ENCODE data around the gene LAMP5.

LAMP5 gene

DNA sequence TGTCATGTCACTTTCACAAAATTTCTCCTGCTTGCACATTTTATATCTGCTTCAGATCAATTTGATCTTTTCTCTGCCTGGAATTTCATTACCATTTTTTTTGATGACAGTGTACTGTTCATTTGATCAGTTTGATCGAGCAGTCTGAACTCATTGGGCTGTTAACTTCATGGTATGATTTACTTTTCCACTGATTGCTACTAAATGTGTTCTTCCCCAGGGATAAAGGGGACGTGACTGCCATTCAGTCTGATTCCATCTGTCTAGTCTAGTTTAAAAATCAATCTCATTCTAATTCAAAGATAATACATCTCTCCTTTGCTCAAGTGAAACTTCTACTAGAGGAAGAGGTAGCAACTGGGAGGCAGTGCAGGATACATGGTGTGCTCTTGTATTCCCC, 21.1 kb downstream of the LAMP5 start:
- H3K27me3 Mint-ChIP-seq (ENCODE audit: low read depth) = no peaks in the 10 kb centered on the region
- H3K4me1 Mint-ChIP-seq (ENCODE audit: low read depth) = no peaks in the 10 kb centered on the region
- H3K27ac Mint-ChIP-seq = no peak overlapping the region
- no peaks in the 10 kb centered on the region for H3K9me3 Mint-ChIP-seq
- no peaks in the 10 kb centered on the region for H3K36me3 Mint-ChIP-seq (ENCODE audit: low read depth)
- H3K4me3 Mint-ChIP-seq = no peak overlapping the region

GRCh38 chr20:9543214-9543613, 28.8 kb downstream of the LAMP5 start:
- Mint-ChIP-seq H3K27me3 (ENCODE audit: low read depth) (no peaks in the 10 kb centered on the region), H3K4me1 (ENCODE audit: low read depth) (no peaks in the 10 kb centered on the region), H3K9me3 (no peaks in the 10 kb centered on the region), H3K4me3 (no peak overlapping the region), H3K36me3 (ENCODE audit: low read depth) (no peaks in the 10 kb centered on the region), H3K27ac (no peak overlapping the region)

- H3K27me3 Mint-ChIP-seq (ENCODE audit: low read depth) = no peaks in the 10 kb centered on the region
- no peaks in the 10 kb centered on the region for H3K36me3 Mint-ChIP-seq (ENCODE audit: low read depth)
- H3K4me1 Mint-ChIP-seq (ENCODE audit: low read depth) = no peaks in the 10 kb centered on the region
- H3K9me3 Mint-ChIP-seq = no peaks in the 10 kb centered on the region
- no peak overlapping the region for H3K4me3 Mint-ChIP-seq
- no peak overlapping the region for H3K27ac Mint-ChIP-seq
Observed at GRCh38 chr20:9550283-9550682, 35.9 kb downstream of the LAMP5 start.

- no peaks in the 10 kb centered on the region for H3K9me3 Mint-ChIP-seq
- H3K36me3 Mint-ChIP-seq (ENCODE audit: low read depth) = no peaks in the 10 kb centered on the region
- no peak overlapping the region for H3K4me3 Mint-ChIP-seq
- H3K4me1 Mint-ChIP-seq (ENCODE audit: low read depth) = no peaks in the 10 kb centered on the region
- no peaks in the 10 kb centered on the region for H3K27me3 Mint-ChIP-seq (ENCODE audit: low read depth)
- no peak overlapping the region for H3K27ac Mint-ChIP-seq
Observed at GRCh38 chr20:9550871-9551270, 36.5 kb downstream of the LAMP5 start.

DNA sequence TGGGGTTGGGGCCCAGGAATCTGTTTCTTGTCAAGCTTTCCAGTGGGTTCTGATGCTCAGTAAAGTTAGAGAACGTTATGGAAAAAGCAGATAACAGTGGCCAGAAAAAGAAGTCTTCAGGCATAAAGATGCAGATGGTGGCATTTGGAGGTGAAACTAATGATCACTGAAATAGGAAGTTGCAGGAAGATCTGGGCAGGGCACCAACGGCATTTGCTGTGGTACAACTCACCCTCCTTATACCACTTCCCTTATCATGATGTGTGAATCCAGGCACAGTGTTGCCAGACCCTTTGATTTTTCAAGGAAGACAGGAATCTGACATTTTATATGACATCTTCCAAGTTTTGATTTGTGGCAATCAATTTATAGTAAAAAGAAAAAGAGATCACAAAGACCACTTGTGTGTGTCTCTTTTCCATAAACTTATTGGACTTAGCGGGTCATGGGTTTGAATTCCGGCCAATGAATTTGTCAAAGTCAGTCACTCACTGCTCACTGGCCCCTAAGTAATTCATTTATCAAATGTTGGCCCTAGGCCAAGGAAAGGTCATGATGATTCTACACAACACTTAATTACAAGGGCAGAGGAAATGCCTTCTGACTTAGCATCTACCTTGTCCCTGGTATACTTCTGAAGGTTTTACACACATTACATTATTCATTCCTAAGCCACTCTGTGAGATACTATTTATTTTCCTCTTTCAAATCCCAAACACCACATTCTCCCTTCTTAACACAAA, 37.6 kb downstream of the LAMP5 start:
- Mint-ChIP-seq H3K4me1 (ENCODE audit: low read depth) (no peaks in the 10 kb centered on the region), H3K36me3 (ENCODE audit: low read depth) (no peaks in the 10 kb centered on the region), H3K9me3 (no peaks in the 10 kb centered on the region), H3K4me3 (no peak overlapping the region), H3K27me3 (ENCODE audit: low read depth) (no peaks in the 10 kb centered on the region), H3K27ac (no peak overlapping the region)

DNA sequence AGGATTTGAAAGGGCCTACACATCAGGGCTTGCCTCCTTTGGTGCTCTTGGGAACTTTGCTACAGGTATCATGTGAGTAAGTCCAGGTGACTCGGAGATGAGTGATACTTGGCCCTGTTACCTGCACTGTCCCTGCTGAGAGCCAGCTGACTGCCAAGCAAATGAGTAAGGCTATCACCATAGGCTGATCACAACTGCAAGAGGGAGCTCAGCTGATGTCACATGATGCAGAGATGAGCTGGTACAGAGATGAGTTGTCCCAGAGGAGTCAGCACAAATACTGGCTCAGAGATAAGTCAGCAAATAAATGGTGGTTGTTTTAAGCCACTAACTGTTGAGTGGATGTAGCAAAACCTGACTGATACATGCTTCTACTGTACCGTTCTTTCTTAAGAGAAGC, 41.4 kb downstream of the LAMP5 start:
- Mint-ChIP-seq H3K4me3 (no peak overlapping the region), H3K27ac (no peak overlapping the region), H3K4me1 (ENCODE audit: low read depth) (no peaks in the 10 kb centered on the region), H3K27me3 (ENCODE audit: low read depth) (no peaks in the 10 kb centered on the region), H3K9me3 (no peaks in the 10 kb centered on the region), H3K36me3 (ENCODE audit: low read depth) (no peaks in the 10 kb centered on the region)

DNA sequence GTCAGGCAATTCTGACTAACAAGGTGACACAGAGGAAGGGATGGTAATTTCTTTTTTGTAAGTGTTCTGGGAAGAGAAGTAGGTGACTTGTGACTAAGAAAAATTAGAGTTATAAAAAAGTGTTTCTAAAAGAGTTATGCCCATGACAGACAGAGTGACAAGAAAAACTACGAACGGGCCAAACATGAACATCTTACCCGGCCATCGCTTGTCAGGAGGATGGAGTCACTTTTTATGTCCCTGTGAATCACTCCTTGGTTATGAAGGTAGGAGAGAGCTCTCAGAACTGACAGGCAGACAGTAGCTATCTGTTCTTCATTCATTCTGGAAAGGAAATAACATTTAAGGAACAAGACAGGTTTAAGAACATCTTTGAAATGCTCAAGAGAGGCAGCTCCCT, 43.0 kb downstream of the LAMP5 start:
- H3K27me3 Mint-ChIP-seq (ENCODE audit: low read depth) = no peaks in the 10 kb centered on the region
- H3K36me3 Mint-ChIP-seq (ENCODE audit: low read depth) = no peaks in the 10 kb centered on the region

GRCh38 chr20:9565910-9566550, 51.6 kb downstream of the LAMP5 start:
- no peak overlapping the region for H3K27ac Mint-ChIP-seq
- no peaks in the 10 kb centered on the region for H3K27me3 Mint-ChIP-seq (ENCODE audit: low read depth)
- H3K4me3 Mint-ChIP-seq = no peak overlapping the region
- H3K4me1 Mint-ChIP-seq (ENCODE audit: low read depth) = no peaks in the 10 kb centered on the region
- no peaks in the 10 kb centered on the region for H3K9me3 Mint-ChIP-seq
- H3K36me3 Mint-ChIP-seq (ENCODE audit: low read depth) = no peaks in the 10 kb centered on the region

More for the DNA sequence above, 43.0 kb downstream of the LAMP5 start:
- no peak overlapping the region for H3K4me3 Mint-ChIP-seq
- no peaks in the 10 kb centered on the region for H3K4me1 Mint-ChIP-seq (ENCODE audit: low read depth)
- H3K9me3 Mint-ChIP-seq = no peaks in the 10 kb centered on the region
- no peak overlapping the region for H3K27ac Mint-ChIP-seq

DNA sequence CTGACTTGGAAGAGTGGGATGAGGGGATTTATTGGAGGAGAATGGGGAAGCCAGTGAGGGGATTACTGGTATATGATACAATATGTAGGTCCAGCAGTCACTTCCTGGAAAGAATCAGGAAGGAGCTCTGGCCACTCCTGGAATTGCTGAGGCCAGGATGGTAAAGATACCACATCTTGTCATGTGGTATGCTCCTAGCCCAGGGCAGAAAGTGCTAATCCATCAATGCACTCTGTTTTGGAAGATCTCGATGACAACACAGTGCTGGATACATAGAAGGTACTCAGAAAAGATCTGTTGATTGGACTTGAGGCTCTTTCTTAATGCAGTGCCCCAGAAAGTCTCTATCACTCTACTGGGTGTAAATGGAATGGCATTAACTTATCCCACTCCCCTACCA, 52.6 kb downstream of the LAMP5 start:
- Mint-ChIP-seq H3K36me3 (ENCODE audit: low read depth) (no peaks in the 10 kb centered on the region), H3K9me3 (no peaks in the 10 kb centered on the region), H3K4me3 (no peak overlapping the region), H3K27ac (no peak overlapping the region), H3K4me1 (ENCODE audit: low read depth) (no peaks in the 10 kb centered on the region), H3K27me3 (ENCODE audit: low read depth) (no peaks in the 10 kb centered on the region)

- no peaks in the 10 kb centered on the region for H3K4me1 Mint-ChIP-seq (ENCODE audit: low read depth)
- H3K27ac Mint-ChIP-seq = no peak overlapping the region
- H3K36me3 Mint-ChIP-seq (ENCODE audit: low read depth) = no peaks in the 10 kb centered on the region
- H3K4me3 Mint-ChIP-seq = no peak overlapping the region
- H3K9me3 Mint-ChIP-seq = no peaks in the 10 kb centered on the region
- no peaks in the 10 kb centered on the region for H3K27me3 Mint-ChIP-seq (ENCODE audit: low read depth)
Observed at GRCh38 chr20:9570612-9571011, 56.2 kb downstream of the LAMP5 start.

GRCh38 chr20:9571783-9572182, 57.4 kb downstream of the LAMP5 start:
- Mint-ChIP-seq H3K4me1 (ENCODE audit: low read depth) (no peaks in the 10 kb centered on the region), H3K9me3 (no peaks in the 10 kb centered on the region), H3K36me3 (ENCODE audit: low read depth) (no peaks in the 10 kb centered on the region), H3K27me3 (ENCODE audit: low read depth) (no peaks in the 10 kb centered on the region), H3K4me3 (no peak overlapping the region), H3K27ac (no peak overlapping the region)

- H3K27me3 Mint-ChIP-seq (ENCODE audit: low read depth) = no peaks in the 10 kb centered on the region
Observed at GRCh38 chr20:9572670-9573069, 58.3 kb downstream of the LAMP5 start.

DNA sequence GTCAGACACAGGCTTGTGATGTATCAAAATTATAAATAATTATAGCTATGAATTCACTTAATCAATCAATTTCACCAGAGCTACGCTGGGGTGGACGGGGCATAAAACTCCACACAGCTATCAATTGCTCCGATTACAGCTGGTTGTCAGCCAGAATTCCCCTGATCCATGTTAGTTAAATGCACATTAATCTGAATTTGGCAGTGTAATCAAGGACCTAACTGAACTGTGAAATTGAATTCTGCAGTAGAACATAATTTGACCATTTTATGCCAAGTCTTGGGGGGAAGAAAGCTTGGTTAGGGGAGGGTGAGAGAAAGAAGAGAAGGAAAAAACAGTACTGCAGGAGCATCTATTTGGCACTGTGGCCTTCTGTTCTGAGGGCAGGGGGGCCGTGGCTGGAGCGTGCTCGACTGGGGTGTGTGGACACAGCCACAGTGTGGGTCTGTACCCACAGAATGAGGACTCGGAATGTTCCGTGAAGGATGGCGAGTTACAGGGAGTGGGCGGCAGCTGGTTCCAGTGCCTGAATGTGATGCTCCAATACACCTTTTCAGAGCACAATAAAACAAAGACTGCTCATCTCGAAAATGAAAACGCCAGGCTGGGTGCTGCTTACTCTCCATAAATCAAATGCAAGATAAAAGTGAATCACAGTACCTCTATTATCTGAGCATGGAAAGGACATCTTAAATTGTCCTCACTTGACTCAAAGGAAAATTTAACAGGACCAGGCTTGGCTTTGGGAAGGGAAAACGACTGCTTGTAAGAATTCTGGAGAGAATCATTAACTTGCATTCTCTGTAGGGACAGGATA, 59.2 kb downstream of the LAMP5 start:
- no peaks in the 10 kb centered on the region for H3K9me3 Mint-ChIP-seq
- no peaks in the 10 kb centered on the region for H3K36me3 Mint-ChIP-seq (ENCODE audit: low read depth)

More at GRCh38 chr20:9572670-9573069, 58.3 kb downstream of the LAMP5 start:
- no peaks in the 10 kb centered on the region for H3K4me1 Mint-ChIP-seq (ENCODE audit: low read depth)
- no peak overlapping the region for H3K4me3 Mint-ChIP-seq
- no peaks in the 10 kb centered on the region for H3K36me3 Mint-ChIP-seq (ENCODE audit: low read depth)
- H3K9me3 Mint-ChIP-seq = no peaks in the 10 kb centered on the region
- no peak overlapping the region for H3K27ac Mint-ChIP-seq

DNA sequence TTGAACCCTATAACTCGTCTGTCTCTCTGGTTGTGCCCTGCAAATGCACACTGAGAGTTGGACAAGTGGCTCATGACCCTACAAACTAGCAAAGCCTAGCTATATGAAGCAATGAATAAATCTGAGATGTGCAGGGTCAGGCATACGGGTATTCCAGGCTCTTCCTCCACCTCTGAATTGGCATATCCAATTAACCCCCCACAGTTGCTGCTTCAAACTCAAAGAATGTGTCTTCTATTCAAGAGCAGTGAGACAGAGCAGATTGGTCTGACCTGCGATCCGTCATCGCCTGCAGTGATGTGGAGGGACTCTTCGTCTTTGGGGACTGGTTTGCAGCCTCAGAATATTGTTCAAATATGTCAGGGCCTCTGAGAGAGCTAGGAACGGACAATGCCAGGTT, 59.8 kb downstream of the LAMP5 start:
- no peak overlapping the region for H3K4me3 Mint-ChIP-seq
- H3K9me3 Mint-ChIP-seq = no peaks in the 10 kb centered on the region
- no peaks in the 10 kb centered on the region for H3K36me3 Mint-ChIP-seq (ENCODE audit: low read depth)
- no peak overlapping the region for H3K27ac Mint-ChIP-seq
- H3K4me1 Mint-ChIP-seq (ENCODE audit: low read depth) = no peaks in the 10 kb centered on the region
- no peaks in the 10 kb centered on the region for H3K27me3 Mint-ChIP-seq (ENCODE audit: low read depth)

More for the DNA sequence above, 59.2 kb downstream of the LAMP5 start:
- Mint-ChIP-seq H3K27me3 (ENCODE audit: low read depth) (no peaks in the 10 kb centered on the region), H3K4me3 (no peak overlapping the region), H3K4me1 (ENCODE audit: low read depth) (no peaks in the 10 kb centered on the region), H3K27ac (no peak overlapping the region)

DNA sequence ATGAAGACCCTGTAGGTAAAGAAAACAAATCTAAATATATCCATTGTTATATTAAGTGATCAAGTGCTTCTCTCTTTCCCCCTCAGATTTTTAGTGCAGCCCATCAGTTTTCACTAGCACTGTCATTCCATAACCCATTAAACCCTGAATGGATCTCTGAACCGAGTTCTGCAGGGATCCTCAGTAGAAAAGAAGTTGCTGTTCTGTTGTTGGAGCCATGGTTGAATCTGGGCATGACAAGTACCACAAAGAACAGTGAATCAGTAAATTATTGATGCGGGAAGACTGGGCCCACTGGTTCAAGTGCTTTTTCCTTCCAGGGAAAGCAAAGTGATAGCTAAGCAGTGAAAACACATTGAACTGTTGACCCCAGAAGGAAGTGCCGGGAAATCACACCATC, 60.4 kb downstream of the LAMP5 start:
- H3K27ac Mint-ChIP-seq = no peak overlapping the region
- H3K4me1 Mint-ChIP-seq (ENCODE audit: low read depth) = no peaks in the 10 kb centered on the region
- H3K36me3 Mint-ChIP-seq (ENCODE audit: low read depth) = no peaks in the 10 kb centered on the region
- no peaks in the 10 kb centered on the region for H3K27me3 Mint-ChIP-seq (ENCODE audit: low read depth)
- H3K4me3 Mint-ChIP-seq = no peak overlapping the region
- H3K9me3 Mint-ChIP-seq = no peaks in the 10 kb centered on the region
